DND-41 (cell line): ENCODE data around the gene ERICH2.

Source experiments
- ATAC-seq: fragments of 200-7000 bp; cut with Tn5 transposase; 3 replicates; pipeline ENCODE4 v1.9.1; 2021; ENCODE audit warnings: low read depth; ENCODE audit not compliant: insufficient read depth
- DNase-seq: peaks from one replicate; pipeline ENCODE4 v3.0.0-alpha.2; 2020
- H2AFZ ChIP-seq: 2 replicates; pipeline ENCODE4 v1.6.0; 2012; ENCODE audit warnings: low read depth, low read length
- H3K27ac ChIP-seq: 2 replicates; pipeline ENCODE4 v1.5.1; 2012; ENCODE audit warnings: low read length, inconsistent platforms
- H3K27me3 ChIP-seq: fragments of 200-600 bp; sonication (generic); 2 replicates; pipeline ENCODE4 v1.6.0; 2012; ENCODE audit warnings: low read length, mild to moderate bottlenecking, inconsistent platforms; ENCODE audit not compliant: insufficient read depth, poor library complexity
- H3K36me3 ChIP-seq: 2 replicates; pipeline ENCODE4 v1.5.1; 2012; ENCODE audit warnings: low read length, inconsistent platforms; ENCODE audit not compliant: insufficient read depth
- H3K4me1 ChIP-seq: 2 replicates; pipeline ENCODE4 v1.5.1; 2012; ENCODE audit warnings: mild to moderate bottlenecking, low read length; ENCODE audit not compliant: insufficient read depth
- H3K4me2 ChIP-seq: 2 replicates; pipeline ENCODE4 v1.6.0; 2012; ENCODE audit warnings: mild to moderate bottlenecking, moderate library complexity, low read length, inconsistent platforms; ENCODE audit not compliant: insufficient read depth
- H3K4me3 ChIP-seq, 2 experiments: fragments of 200-600 bp in 1 of 2; shearing (Covaris generic) in 1 of 2; 2 replicates each; pipeline ENCODE4 v1.5.1; 2012 to 2016; ENCODE audit warnings: inconsistent platforms in 2 of 2, low read length in 2 of 2, mild to moderate bottlenecking in 2 of 2, low read depth in 1 of 2, moderate library complexity in 1 of 2
- H3K79me2 ChIP-seq: 2 replicates; pipeline ENCODE4 v1.6.0; 2012; ENCODE audit warnings: low read length, inconsistent platforms; ENCODE audit not compliant: insufficient read depth
- H3K9ac ChIP-seq: 2 replicates; pipeline ENCODE4 v1.6.0; 2012; ENCODE audit warnings: low read depth, mild to moderate bottlenecking, inconsistent platforms, low read length, moderate library complexity
- H3K9me3 ChIP-seq: 2 replicates; pipeline ENCODE4 v1.5.1; 2012; ENCODE audit warnings: low read length, moderate library complexity, mild to moderate bottlenecking, inconsistent platforms; ENCODE audit not compliant: insufficient read depth, severe bottlenecking
- H4K20me1 ChIP-seq: 2 replicates; pipeline ENCODE4 v1.6.0; 2012; ENCODE audit warnings: low read length; ENCODE audit not compliant: insufficient read depth
- EZH2 ChIP-seq: IDR thresholded peaks from 3 replicates; pipeline ENCODE4 v1.6.1; 2012; ENCODE audit warnings: borderline replicate concordance, low read depth, mild to moderate bottlenecking, moderate library complexity, low read length, inconsistent platforms; ENCODE audit not compliant: severe bottlenecking
- TF ChIP-seq, protein P1 (sequence below): IDR thresholded peaks from 2 replicates; pipeline ENCODE4 v1.5.1; 2012; ENCODE audit warnings: borderline replicate concordance, low read length, moderate library complexity, mild to moderate bottlenecking; ENCODE audit not compliant: poor library complexity, severe bottlenecking; ENCODE audit errors: extremely low read depth

ERICH2 gene

DNA sequence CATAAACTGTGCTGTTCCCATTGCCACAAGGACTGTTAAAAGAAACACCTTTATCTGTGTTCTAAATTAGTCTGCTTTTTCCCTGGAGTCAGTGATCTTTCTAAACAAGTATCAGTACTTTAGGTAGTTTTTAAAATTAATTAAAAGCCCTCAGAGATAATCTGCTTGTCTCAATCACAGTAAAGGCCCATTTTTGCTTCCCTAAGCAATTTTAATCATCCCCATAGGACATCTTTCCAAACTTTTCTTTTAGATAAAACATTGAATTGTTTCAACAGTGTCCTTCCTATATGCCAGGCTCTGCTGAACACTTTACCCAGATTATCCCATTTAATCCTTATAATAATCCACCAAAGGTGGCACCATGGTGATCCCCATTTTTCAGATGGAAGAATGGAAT lies 3.9 kb downstream of the ERICH2 start:
- no peaks in the 10 kb centered on the region for H3K4me1 ChIP-seq
- no peak overlapping the region for H3K4me3 ChIP-seq
- H3K79me2 ChIP-seq: no peaks in the 10 kb centered on the region
- H3K9me3 ChIP-seq: no peaks in the 10 kb centered on the region
- no peaks in the 10 kb centered on the region for H4K20me1 ChIP-seq
- H3K9ac ChIP-seq: no peak overlapping the region
- H3K27ac ChIP-seq: no peak overlapping the region
- peaks cover 13% of the 10 kb centered on the region for H3K27me3 ChIP-seq
- no peak overlapping the region for H3K4me2 ChIP-seq
- DNase-seq (no peak), ATAC-seq (no peak)
- no peak overlapping the region for H2AFZ ChIP-seq
- no peaks in the 10 kb centered on the region for H3K36me3 ChIP-seq
- no peak for TF ChIP-seq EZH2
- TF ChIP-seq, protein P1, sequence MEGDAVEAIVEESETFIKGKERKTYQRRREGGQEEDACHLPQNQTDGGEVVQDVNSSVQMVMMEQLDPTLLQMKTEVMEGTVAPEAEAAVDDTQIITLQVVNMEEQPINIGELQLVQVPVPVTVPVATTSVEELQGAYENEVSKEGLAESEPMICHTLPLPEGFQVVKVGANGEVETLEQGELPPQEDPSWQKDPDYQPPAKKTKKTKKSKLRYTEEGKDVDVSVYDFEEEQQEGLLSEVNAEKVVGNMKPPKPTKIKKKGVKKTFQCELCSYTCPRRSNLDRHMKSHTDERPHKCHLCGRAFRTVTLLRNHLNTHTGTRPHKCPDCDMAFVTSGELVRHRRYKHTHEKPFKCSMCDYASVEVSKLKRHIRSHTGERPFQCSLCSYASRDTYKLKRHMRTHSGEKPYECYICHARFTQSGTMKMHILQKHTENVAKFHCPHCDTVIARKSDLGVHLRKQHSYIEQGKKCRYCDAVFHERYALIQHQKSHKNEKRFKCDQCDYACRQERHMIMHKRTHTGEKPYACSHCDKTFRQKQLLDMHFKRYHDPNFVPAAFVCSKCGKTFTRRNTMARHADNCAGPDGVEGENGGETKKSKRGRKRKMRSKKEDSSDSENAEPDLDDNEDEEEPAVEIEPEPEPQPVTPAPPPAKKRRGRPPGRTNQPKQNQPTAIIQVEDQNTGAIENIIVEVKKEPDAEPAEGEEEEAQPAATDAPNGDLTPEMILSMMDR: no peak

- no peaks in the 10 kb centered on the region for H3K4me1 ChIP-seq
- H3K27me3 ChIP-seq: peaks cover 18% of the 10 kb centered on the region
- H2AFZ ChIP-seq: no peak overlapping the region
- H3K9me3 ChIP-seq: no peaks in the 10 kb centered on the region
- no peak for DNase-seq
- no peak overlapping the region for H3K4me3 ChIP-seq
- H3K79me2 ChIP-seq: no peaks in the 10 kb centered on the region
- TF ChIP-seq EZH2: no peak
- TF ChIP-seq, protein P1: no peak
- H4K20me1 ChIP-seq: no peaks in the 10 kb centered on the region
- no peak overlapping the region for H3K9ac ChIP-seq
- no peak overlapping the region for H3K27ac ChIP-seq
- no peaks in the 10 kb centered on the region for H3K36me3 ChIP-seq
- ATAC-seq: no peak
- H3K4me2 ChIP-seq: no peak overlapping the region
Measured at GRCh38 chr2:170778900-170779299, 8.7 kb downstream of the ERICH2 start.

GRCh38 chr2:170779304-170779703 lies 9.1 kb downstream of the ERICH2 start:
- H3K36me3 ChIP-seq: no peaks in the 10 kb centered on the region
- no peaks in the 10 kb centered on the region for H3K79me2 ChIP-seq
- no peaks in the 10 kb centered on the region for H3K9me3 ChIP-seq
- H3K27me3 ChIP-seq: peaks cover 17% of the 10 kb centered on the region
- ATAC-seq (no peak), DNase-seq (no peak)
- H3K4me2 ChIP-seq: no peak overlapping the region
- H4K20me1 ChIP-seq: no peaks in the 10 kb centered on the region
- H3K27ac ChIP-seq: no peak overlapping the region
- no peak overlapping the region for H3K9ac ChIP-seq
- H3K4me1 ChIP-seq: no peaks in the 10 kb centered on the region
- no peak overlapping the region for H2AFZ ChIP-seq
- H3K4me3 ChIP-seq: no peak overlapping the region
- TF ChIP-seq EZH2: no peak
- TF ChIP-seq, protein P1: no peak

DNA sequence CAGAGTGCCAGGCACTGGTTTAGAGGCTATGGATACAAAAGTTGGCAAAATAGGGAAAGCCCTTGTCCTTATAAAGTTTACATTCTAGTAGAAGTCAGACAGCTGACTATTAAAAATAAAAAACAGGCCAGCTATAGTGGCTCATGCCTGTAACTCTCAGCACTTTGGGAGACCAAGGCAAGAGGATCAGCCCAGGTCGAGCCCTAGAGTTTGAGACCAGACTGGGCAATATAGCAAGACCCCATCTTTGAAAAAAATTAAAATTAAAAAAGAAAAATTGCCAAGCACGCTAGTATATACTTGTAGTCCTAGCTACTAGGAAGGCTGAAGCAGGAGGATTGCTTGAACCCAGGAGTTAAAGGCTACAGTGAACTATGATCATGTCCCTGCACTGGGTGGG lies 12.5 kb downstream of the ERICH2 start:
- H3K27ac ChIP-seq: no peak overlapping the region
- DNase-seq: no peak
- no peak overlapping the region for H3K9ac ChIP-seq
- H3K9me3 ChIP-seq: no peaks in the 10 kb centered on the region
- H3K27me3 ChIP-seq: peaks cover 20% of the 10 kb centered on the region
- H4K20me1 ChIP-seq: no peaks in the 10 kb centered on the region
- no peak overlapping the region for H2AFZ ChIP-seq
- H3K79me2 ChIP-seq: no peaks in the 10 kb centered on the region
- H3K4me3 ChIP-seq: no peak overlapping the region
- no peaks in the 10 kb centered on the region for H3K36me3 ChIP-seq
- H3K4me2 ChIP-seq: no peak overlapping the region
- TF ChIP-seq, protein P1: no peak
- TF ChIP-seq EZH2: no peak
- ATAC-seq: no peak
- H3K4me1 ChIP-seq: no peaks in the 10 kb centered on the region
